ENCODE results near the gene G2E3. TPM values are rescaled to one million over a fixed set of nuclear protein-coding genes. Genes with fewer than 3 reads are reported as not detected.

Gene G2E3
- total RNA-seq, 2 donors from 2014 or later = 6.6 to 8.8 TPM

- H3K27me3 ChIP-seq = no peaks in the 10 kb centered on the region
- H3K4me3 ChIP-seq = peak overlapping the region; percentile 58 to 78
- H3K4me1 ChIP-seq = peaks cover 26% of the 10 kb centered on the region
- TF ChIP-seq POLR2A (IDR thresholded peaks at IDR 0.05) = no peak
- TF ChIP-seq CTCF (IDR thresholded peaks at IDR 0.05) = no peak
- H3K36me3 ChIP-seq (replicated peaks in 1 of 2; ENCODE audit: insufficient read depth in 1 of 2, low read depth in 2 of 2) = no peaks in the 10 kb centered on the region
- ATAC-seq (peak; percentile 43), DNase-seq (peak; percentile 20 to 23 (median 22))
- intact Hi-C loops (cut with DNase I) = no loop called here
- H3K9me3 ChIP-seq = no peaks in the 10 kb centered on the region
- 3 to 6% methylated on average over 16 to 17 of the region's 17 CpGs for whole genome bisulfite sequencing, 2 donors
- H3K27ac ChIP-seq = peak overlapping the region; percentile 57 to 93 (median 82)
Observed at GRCh38 chr14:30621354-30621939, 62.5 kb downstream of the G2E3 start.

DNA sequence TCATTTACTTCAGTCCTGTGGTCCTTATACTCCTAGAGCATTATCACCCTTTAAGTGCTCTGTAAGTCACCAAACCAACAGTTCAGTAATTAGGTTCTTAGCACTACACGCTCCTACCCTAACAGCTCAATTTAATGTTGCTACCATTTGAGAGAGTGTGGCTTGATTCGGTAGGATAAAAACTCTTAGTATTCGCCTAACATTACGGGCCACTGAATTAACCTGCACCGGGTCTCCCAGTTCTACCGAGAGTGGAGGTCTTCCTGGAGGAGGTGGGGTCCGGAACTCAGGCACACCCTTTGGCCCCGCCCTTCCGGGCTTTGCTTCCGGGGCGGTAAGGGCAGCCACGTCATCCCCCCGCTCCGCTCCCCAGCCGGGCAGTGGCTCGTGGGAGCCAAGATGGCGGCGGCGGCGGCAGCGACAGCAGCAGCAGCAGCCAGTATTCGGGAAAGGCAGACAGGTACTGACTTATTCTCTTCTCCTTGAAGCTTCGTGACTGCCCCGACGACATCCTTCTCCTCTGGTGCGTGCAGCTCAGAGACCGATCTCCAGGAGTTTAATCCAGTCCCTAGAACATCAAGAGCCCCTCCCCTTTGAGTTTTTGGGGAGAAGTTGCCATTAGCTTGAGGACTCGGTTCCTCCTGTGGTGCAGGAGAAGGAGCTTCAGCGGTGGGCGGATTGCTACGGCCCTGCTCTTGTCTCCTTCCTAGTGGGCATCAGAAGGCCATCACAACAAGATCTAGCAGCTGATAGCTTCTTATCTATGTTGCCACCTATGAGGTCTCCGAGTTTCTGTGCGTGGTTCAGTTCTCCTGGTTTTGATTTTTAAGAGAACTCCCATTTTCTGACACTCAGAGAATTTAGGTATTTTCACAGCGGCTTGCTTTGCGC lies 63.2 kb downstream of the G2E3 start, which contains the start of gene SCFD1:
SCFD1 (plus strand) TSS at position 380 of the 891 bp plus-strand sequence; CDS start at position 400, 20 bp downstream.
- H3K4me1 ChIP-seq = peaks cover 31% of the 10 kb centered on the region
- peak; percentile 99 for ATAC-seq
- DNase-seq = peak; percentile 94 to 95 (median 94)
- peak within 1 kb of the TSS; percentile 58 to 78 for H3K4me3 ChIP-seq
- intact Hi-C loops (cut with DNase I) = no loop called here
- no peaks in the 10 kb centered on the region for H3K9me3 ChIP-seq
- TF ChIP-seq POLR2A (IDR thresholded peaks at IDR 0.05) = peak; percentile 92 to 98 (median 98)
- no peak for TF ChIP-seq CTCF (IDR thresholded peaks at IDR 0.05)
- H3K36me3 ChIP-seq (replicated peaks in 1 of 2; ENCODE audit: insufficient read depth in 1 of 2, low read depth in 2 of 2) = no peaks in the 10 kb centered on the region
- WGBS, 2 donors = 0 to 1% methylated on average over 5 to 35 of the region's 35 CpGs
- H3K27me3 ChIP-seq = no peaks in the 10 kb centered on the region
- H3K27ac ChIP-seq = peak within 1 kb of the TSS; percentile 57 to 93 (median 82)

DNA sequence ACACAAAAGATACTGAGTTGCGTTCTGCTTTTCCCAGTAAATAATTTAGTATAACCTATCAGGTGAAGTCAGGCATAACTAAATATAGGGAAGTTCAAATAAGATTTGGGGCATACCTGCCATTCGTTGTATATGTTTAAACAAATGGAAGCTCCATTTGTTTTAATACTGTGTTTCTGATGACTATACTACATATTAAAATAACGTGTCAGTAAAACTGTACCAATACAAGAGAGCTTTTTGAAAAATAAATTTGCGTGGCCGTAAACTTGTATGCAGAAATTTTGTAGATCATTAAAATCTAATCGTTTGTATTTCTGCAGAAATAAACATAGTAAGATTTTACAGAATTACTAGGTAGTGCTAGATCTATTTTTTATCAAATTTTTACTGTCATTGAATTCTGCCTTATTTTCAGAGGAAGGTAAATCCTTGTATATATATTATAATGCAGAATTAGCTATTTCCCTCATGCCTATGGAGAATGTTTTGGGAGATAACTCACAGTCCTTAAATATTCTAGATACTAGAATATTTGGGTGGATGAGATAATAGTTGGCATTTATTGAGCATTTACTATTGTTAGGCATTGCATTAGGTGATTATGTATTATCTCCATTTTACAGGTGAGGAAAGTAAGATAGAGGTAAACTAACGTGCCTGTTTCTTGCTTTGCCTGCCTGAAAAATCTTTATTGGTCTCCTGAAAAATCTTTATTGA lies 64.6 kb downstream of the G2E3 start:
- Histone ChIP-seq H3K27ac (peak overlapping the region in 1 of 4 donors; percentile 90), H3K9me3 (no peaks in the 10 kb centered on the region), H3K4me1 (peaks cover 34% of the 10 kb centered on the region), H3K36me3 (replicated peaks in 1 of 2; ENCODE audit: insufficient read depth in 1 of 2, low read depth in 2 of 2) (no peaks in the 10 kb centered on the region), H3K4me3 (peak overlapping the region in 1 of 2 donors; percentile 78), H3K27me3 (no peaks in the 10 kb centered on the region)
- no peak for ATAC-seq
- 31% methylated on average over 7 of the region's 7 CpGs for WGBS, 2 donors
- DNase-seq = no peak
- intact Hi-C loops (cut with DNase I) = no loop called here
- TF ChIP-seq POLR2A (IDR thresholded peaks at IDR 0.05) = no peak
- no peak for TF ChIP-seq CTCF (IDR thresholded peaks at IDR 0.05)

GRCh38 chr14:30624132-30624423 lies 65.1 kb downstream of the G2E3 start:
- H3K9me3 ChIP-seq = no peaks in the 10 kb centered on the region
- no peak overlapping the region for H3K27ac ChIP-seq
- no peaks in the 10 kb centered on the region for H3K27me3 ChIP-seq
- intact Hi-C loops (cut with DNase I) = no loop called here
- peaks cover 34% of the 10 kb centered on the region for H3K4me1 ChIP-seq
- 32 to 46% methylated on average over 5 of the region's 5 CpGs for WGBS, 2 donors
- no peak overlapping the region for H3K4me3 ChIP-seq
- DNase-seq = no peak
- TF ChIP-seq POLR2A (IDR thresholded peaks at IDR 0.05) (no peak), CTCF (IDR thresholded peaks at IDR 0.05) (no peak)
- H3K36me3 ChIP-seq (replicated peaks in 1 of 2; ENCODE audit: insufficient read depth in 1 of 2, low read depth in 2 of 2) = no peaks in the 10 kb centered on the region
- no peak for ATAC-seq

Data from body of pancreas (tissue), 4 donors.